ENCODE data around the gene FOLR2. TPM values are rescaled to one million over a fixed set of nuclear protein-coding genes. Genes with fewer than 3 reads are reported as not detected.
"Not testable (repeated sequence)": the region's sequence is repeated elsewhere in the genome, so short reads cannot be mapped to it uniquely, and the experiment has no call there.

The FOLR2 gene
- total RNA-seq, 1 donor from 2014 or later: not detected

DNA sequence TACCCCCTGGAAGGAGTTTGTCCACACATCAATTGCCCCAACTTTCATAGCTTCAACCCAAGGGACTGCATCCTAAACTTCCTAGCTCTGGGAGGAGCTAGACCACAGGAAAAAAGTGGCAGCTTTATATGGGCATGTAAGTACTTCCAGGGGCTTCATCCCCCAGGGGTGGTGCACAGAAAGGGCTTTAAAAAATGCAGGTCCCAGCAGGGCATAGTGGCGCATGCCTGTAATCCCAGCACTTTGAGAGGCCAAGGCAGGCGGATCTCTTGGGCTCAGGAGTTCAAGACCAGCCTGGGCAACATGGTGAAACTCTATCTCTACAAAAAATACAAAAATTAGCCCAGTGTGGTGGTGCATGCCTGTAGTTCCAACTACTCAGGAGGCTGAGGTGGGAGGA lies 9.8 kb upstream of the FOLR2 start:
- intact Hi-C loops (cut with micrococcal nuclease): not testable (repeated sequence)

DNA sequence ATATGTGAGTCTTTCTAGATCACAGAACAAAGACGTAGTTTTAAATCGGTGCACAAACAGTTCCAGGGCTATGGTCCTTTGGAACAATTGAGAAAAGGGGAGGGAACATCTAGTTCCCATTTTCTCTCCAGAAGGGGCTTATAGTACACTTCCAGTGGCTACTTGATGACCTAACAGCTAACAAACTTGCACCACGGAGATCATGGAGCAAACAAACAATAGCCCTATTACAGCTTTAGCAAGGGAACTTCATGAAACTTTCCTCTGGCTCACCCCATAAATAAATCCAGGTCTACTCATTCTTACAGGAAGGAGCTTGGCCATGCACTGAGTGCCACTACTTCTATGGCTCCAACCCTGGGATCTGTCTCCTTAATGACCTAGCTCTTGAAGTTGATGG lies 8.3 kb upstream of the FOLR2 start:
- intact Hi-C loops (cut with micrococcal nuclease): no loop called here

DNA sequence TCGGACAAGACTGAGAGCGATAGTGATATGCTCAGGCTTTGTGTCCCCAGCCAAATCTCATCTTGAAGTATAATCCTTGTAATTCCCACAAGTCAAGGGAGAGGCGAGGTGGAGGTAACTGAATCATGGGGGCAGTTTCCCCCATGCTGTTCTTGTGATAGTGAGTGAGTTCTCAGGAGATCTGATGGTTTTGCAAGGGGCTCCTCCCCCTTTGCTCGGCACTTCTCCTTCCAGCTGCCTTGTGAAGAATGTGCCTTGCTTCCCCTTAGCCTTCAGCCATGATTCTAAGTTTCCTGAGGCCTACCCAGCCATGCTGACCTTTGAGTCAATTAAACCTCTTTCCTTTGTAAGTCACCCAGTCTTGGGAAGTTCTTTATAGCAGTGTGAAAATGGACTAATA lies 7.5 kb upstream of the FOLR2 start:
- intact Hi-C loops (cut with micrococcal nuclease): no loop called here

DNA sequence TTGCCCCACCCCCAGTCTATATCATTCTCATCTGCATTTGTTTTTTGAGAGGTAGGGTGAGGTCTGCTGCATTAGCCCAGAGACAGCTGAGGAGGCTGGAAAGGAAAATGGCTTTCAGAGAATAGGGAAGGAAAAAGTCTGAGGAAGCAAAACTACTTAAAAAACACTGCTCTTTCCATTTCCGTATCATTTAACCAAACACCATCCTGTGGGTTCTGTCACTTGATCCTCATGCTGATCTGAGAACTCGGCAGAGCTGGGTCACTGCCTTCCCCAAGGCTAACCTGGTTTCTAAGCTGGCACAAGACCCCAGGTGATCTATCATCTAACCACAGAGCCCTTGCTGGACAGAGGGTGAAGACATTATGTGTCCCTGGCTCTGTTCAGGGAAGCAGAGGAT lies 1.2 kb downstream of the FOLR2 start:
- intact Hi-C loops (cut with micrococcal nuclease): no loop called here

DNA sequence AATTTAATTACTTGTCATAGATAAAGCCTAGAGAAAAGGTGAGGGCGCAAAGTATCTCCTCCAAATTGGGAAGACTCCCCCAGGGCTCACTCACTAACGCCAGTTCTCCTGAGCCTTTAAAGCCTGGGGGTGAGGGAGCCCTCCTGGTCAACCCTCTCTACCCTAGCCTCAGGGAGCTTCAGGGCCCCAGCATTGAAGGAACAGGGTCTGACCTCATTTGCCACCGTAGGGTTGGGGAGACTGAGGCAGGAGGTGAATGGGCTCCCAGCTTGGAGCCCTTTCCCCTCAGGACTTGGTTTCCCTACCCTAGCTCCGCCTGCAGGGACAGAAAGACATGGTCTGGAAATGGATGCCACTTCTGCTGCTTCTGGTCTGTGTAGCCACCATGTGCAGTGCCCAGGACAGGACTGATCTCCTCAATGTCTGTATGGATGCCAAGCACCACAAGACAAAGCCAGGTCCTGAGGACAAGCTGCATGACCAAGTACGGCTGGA lies 1.7 kb downstream of the FOLR2 start:
- intact Hi-C loops (cut with micrococcal nuclease): no loop called here

DNA sequence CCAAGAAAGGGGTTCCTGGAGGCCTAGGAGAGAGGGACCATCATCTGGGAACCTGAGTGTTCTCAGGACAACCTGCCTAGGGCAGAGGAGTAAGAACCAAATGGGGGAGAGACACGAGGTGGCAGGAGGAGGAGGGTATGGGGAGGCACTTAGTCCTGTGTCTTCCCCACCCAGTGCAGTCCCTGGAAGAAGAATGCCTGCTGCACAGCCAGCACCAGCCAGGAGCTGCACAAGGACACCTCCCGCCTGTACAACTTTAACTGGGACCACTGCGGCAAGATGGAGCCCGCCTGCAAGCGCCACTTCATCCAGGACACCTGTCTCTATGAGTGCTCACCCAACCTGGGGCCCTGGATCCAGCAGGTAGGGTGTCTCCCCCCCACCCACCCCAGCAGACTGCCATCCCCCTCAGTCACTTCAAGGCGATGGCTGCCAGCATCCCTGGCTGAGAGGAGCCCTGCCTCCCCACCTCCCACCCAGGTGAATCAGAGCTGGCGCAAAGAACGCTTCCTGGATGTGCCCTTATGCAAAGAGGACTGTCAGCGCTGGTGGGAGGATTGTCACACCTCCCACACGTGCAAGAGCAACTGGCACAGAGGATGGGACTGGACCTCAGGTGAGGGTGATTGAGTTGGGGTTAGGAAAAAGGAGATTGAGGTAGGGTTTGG lies 4.2 kb downstream of the FOLR2 start:
- intact Hi-C loops (cut with micrococcal nuclease): loop anchor here (5.0 kb wide), 2 partner anchors 194 to 1556 kb away; no protein-coding TSS in a partner anchor

DNA sequence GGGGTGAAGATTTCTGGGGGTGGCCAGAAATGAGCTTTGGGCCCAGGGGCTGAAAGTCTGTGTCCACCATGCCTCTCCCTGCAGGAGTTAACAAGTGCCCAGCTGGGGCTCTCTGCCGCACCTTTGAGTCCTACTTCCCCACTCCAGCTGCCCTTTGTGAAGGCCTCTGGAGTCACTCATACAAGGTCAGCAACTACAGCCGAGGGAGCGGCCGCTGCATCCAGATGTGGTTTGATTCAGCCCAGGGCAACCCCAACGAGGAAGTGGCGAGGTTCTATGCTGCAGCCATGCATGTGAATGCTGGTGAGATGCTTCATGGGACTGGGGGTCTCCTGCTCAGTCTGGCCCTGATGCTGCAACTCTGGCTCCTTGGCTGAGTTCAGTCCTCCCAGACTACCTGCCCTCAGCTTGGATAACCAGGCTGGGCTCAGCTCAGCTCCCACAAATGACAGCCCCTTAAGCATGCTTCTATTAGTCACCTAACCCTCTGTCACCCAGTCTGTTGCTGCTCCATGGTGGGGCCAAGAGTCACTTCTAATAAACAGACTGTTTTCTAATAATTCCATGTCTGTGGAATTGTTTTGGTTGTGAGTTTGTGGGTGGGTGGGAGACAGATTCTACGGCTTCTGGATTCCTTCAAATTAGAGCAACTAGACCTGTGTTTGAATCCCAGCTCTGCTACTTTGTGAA lies 4.9 kb downstream of the FOLR2 start:
- intact Hi-C loops (cut with micrococcal nuclease): loop anchor here (2.0 to 5.0 kb wide), 3 partner anchors 39 to 1556 kb away; no protein-coding TSS in a partner anchor

DNA sequence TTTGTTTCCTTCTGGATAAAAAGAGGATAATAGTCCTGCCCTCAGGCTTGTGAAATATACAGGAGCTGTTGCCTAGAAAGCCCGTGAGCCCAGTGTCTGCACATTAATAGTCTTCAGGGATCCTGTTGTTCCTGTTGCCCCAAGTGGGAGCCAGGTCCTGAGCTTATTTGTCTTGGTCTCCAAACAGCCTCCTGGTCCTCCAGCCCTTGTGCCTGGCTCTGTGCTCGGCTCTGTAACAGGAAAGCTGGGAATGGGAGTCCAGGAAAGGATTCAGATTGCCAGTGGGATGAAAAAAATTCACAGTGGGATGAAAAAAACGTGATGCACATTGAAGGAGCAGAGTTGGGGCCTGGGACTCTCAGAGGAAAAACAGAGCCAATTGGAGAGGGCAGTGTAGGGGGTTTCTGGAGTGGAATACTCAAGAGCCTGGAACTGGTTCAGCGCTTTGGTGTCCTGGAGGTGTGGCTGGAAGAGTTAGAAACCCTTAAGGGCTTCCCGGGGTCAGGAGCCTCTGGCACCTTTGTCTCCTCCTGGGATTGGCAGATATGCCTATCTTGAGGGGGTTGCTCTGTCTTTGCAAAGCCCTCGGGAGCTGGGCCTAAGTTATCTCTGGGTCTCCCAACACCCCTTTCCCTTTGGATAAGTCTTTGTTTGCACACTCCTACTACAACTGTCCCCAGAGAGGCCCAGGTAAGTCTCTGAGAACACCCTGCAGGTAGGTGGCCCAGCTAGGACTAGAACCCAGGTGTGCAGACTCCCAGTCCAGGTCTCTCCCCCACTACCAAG lies 5.7 kb downstream of the FOLR2 start:
- intact Hi-C loops (cut with micrococcal nuclease): loop anchor here (2.0 to 5.0 kb wide), 3 partner anchors 39 to 1555 kb away; no protein-coding TSS in a partner anchor

DNA sequence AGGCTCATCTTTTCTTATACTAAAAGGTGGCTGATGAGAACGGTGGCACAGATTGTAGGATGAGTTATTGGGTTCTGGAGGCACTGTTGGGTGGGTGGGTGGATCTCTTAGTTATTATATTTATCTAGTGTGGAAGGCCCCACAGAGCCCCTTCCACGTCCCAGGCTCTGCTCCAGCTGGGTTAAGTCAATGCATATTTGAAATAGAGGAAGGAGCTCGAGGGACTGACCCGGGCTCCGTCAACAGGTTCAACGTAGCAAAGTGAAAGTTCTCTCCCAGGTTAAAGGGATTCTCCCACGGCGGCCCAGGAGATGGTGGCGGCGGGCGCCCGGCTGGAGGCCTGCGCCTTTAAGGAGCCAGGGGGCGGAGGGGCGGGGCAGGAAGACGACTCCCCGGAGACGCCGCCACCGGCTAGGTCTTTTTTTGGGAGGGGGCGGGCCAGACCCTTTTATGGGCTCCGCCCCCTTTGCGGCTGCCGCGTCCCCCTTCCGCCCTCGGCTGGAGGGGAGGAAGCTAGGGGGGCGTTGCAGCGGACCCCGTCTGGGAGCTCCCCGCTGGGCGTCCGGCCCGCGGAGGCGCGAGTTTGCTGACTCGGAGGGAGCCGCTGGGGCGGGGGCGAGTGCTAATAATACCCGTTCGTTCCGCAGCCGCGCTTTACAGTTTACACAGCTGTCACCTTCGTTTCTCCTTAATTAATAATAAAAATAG lies 6.5 kb downstream of the FOLR2 start:
- intact Hi-C loops (cut with micrococcal nuclease): loop anchor here (1.0 to 5.0 kb wide), 12 partner anchors 40 to 1554 kb away; partner anchors contain the start of genes ANAPC15, ATG16L2, CLPB and LAMTOR1

DNA sequence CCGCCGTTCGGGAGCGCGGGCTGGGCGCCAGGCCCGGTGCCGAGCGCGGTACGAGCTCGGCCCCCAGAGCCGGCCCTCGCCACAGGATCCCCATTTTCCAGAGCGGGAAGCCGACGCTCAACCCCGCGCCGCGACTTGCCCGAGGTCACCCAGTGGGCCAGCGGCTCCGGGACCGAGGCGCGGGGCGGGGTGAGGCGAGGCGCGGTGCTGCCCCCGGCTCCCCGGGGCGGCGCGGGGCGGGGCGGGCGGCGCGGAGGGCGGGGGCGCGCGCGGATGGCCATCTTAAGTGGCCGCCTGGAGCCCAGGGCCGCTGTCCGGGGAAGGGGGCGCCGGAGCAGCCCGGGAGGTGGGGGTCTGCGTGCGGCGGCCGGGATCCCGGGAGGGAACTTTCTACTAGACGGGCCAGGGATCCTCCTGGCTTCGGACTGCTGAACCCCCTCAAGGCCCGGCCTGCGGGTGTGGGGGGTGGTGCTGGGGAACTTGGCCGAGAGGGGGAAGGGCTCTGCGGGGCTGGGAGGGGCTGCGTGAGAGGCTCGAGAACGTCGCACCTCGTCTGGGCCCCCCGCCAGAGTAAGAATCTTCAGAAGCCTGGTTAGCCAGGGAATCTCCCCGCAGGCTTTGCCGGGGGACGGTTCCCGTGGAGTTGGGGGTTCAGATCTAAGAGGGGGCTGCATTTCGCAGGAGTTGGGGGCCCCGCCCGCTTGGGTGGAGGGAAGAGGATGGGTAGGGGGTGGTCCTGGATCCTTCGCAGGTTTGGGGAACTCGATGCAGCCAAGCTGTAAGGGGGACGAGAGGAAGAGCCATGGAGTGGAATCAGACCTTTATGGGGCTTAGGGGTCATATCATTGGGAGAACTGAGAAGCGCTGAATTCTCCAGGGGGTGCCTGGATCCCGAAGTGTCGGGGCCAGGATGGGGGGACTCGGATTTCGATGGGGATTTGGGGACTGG lies 7.3 kb downstream of the FOLR2 start:
- intact Hi-C loops (cut with micrococcal nuclease): loop anchor here (1.0 to 5.0 kb wide), 12 partner anchors 41 to 1553 kb away; partner anchors contain the start of genes ANAPC15, ATG16L2, CLPB and LAMTOR1

DNA sequence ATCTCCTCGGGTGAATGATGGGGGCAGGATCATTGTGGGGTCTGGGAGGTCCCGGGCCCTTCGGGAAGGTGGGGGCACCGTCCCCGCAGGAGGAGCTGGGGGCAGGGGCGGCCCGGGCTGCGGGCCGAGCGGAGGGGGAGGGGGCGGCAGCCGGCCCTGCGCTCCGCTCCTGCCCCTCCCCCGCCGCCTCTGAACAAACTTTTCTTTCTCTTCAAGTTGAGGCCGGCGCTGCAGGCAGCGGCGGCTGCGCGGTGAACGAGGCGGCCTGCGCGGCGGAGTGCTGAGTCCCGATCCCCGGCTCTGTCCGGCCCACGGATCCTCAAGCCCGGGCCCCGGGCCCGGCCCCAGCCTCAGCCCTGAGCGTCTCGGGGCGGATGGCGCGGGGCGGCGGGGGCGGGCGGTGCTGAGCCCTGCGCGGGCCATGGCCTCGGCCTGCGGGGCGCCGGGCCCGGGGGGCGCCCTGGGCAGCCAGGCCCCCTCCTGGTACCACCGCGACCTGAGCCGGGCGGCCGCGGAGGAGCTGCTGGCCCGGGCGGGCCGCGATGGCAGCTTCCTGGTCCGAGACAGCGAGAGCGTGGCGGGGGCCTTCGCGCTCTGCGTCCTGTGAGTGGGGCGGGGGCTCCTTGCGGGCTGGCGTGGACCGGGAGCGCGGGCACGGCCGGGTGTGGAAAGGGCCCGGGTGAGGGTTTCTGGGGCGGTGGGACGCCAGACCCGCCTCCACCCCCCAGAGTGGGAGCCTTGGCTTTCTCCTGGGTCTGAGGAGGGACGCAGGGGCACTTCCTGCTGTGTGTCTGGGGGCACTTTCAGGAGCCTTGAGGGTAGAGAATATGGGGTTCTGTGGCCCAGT lies 8.2 kb downstream of the FOLR2 start, which contains the start of gene INPPL1:
Gene INPPL1, plus strand, starts transcription at position 204 of the 847 bp plus-strand sequence. Its CDS starts 218 bp downstream, at position 422.
- intact Hi-C loops (cut with micrococcal nuclease): loop anchor here (5.0 kb wide), 2 partner anchors 197 to 1553 kb away; no protein-coding TSS in a partner anchor

DNA sequence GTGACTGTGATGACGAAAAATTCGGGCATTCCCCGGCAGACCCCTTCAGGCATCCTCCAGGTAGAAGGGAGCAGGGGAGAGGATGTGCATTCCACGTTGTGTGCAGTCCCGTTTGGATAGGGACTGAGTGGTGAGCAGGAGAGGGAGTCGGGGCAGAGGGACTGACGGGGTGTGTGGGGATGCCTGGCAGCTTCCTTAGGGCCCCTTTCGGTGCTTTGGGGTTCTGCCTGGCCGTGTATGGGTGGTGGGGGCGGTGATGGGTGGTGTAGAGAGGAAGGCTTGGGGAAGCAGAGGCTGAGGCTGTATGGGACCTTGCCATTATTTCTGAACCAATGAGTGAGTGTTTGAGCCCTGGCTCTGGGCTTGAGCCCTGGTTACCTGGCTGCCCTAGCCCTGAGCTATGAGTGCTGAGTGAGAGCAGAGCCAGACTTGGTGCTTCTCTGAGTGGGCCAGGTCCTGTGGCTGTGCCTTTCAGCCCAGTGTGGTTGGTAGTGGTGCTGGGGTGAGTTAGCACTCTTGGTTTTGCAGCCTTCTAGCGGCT lies 8.9 kb downstream of the FOLR2 start:
- intact Hi-C loops (cut with micrococcal nuclease): no loop called here

DNA sequence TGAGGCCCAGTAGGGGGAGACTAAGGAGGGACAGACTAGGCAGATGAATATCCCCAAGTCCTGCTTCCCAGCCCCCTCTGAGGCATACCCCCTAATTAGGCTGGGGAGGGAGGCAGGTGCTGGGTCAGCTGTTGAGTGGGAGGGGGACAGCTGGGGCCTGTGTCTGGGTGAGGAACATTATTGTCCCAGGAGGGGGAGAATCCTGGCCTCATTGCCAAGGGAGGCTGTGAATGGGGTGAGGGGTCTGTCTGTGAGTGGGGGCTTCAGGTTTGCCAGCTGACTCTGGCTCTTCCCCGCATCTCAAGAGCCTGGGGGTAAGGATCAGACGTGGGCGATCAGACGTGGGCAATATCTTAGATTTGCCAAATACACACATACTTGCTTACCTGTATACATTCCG lies 10.1 kb downstream of the FOLR2 start:
- intact Hi-C loops (cut with micrococcal nuclease): no loop called here

DNA sequence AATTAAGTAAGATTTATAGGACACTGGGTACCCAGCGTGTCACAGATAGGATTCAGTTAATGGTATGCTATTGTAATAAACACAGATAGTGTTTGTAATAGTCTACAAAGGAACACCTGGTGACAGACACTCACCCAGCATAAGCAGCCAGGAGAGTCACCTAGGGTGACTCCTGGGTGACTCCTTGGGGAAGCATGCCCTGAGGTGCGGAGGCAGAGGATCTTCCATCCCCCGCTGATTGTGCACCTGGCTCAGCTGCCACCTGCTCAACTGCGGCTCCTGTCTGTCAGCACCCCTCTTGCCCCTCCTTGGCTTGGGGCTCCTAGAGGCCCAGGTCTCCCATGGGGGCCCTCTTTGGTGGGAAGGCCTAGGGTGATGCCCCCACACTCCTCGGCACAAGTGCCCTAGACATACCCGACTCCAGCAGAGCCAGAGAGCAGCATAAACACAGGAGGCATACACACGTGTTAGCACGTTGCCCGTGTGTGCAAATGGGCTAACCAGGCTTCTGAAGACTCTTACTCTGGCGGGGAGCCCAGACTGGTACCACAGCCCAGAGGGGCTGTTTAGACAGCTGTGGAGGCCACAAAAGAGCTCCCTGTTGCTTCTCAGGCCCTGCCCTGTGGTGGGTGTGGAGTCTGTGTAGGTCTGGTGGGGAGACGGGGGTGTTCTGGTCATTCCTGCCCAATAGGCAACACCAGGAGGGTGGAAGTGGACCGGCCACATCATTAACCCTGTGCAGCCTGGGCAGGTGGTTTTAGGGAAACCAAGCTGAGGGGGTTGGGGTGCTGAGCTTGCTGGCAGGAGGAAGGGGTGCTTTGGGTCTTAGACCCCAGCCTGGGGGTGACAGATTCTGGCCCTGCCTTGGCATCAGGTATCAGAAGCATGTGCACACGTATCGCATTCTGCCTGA lies 11.0 kb downstream of the FOLR2 start:
- intact Hi-C loops (cut with micrococcal nuclease): no loop called here

DNA sequence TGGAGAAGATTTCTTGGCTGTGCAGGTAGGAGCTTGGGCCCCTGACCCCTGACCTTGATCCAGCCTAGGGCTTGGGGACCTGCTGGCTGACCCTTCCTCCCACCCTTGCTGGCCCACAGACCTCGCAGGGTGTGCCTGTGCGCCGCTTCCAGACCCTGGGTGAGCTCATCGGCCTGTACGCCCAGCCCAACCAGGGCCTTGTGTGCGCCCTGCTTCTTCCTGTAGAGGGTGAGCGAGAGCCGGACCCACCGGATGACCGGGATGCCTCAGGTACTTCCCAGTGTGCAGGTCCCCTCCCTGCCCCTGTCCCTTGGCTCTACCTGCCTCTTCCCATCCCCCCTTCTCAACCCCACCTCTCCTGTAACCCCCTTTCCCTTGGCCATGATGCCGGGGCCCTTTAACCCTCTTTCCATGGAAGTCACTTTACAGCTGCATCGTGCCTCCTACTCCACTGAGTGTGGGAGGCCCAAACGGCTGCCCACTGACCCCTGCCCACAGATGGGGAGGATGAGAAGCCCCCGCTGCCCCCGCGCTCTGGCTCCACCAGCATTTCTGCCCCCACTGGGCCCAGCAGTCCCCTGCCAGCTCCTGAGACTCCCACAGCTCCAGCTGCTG lies 11.7 kb downstream of the FOLR2 start:
- intact Hi-C loops (cut with micrococcal nuclease): no loop called here

DNA sequence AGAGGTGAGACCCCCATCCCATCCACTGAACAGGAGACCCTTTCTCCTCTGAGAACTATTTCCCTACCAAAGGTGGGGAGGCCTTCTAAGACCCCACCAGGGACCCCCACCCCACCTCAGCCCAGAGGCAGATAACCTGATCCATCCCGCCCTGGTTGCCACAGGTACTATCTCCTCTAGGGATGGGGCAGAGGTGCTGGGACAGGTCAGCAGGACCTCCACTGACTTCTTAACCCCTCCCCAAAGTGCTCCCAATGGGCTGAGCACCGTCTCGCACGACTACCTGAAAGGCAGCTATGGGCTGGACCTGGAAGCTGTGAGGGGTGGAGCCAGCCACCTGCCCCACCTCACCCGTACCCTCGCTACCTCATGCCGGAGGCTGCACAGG lies 12.2 kb downstream of the FOLR2 start:
- intact Hi-C loops (cut with micrococcal nuclease): no loop called here

DNA sequence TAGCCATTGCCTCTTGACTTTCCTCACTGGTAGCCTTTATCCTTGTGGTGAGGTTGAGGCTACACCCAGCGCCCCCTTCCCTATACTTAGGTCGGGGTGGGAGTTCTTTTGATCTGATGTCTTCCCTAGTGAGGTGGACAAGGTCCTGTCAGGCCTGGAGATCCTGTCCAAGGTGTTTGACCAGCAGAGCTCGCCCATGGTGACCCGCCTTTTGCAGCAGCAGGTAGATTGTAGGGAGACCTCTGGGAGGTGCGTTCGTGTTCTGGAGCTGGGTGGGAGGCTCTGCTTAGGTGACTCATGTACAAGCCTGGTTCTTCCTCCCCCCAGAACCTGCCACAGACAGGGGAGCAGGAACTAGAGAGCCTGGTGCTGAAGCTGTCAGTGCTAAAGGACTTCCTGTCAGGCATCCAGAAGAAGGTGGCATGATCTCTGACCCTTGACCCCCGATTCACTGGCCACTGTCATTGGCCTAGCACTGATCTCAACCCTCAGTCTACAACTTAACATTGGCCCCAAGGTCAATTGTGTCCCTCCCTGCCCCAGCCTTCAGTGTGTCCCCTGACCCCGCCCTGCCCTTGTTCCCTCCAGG lies 12.8 kb downstream of the FOLR2 start:
- intact Hi-C loops (cut with micrococcal nuclease): no loop called here

Measured in T-helper 1 cell treated with Interleukin-12 subunit alpha and Interleukin-12 subunit beta and Interleukin-4 antibody, amounts not matched to agents 30 ng/mL and 1 ng/mL, for 36 hours (primary cell).